ENCODE measurements around the gene PUS1. TPM values are rescaled to one million over a fixed set of nuclear protein-coding genes. Genes with fewer than 3 reads are reported as not detected.

The PUS1 gene
- total and polyA plus RNA-seq, 2 experiments from 2014 or later = 10.2 to 10.7 TPM

DNA sequence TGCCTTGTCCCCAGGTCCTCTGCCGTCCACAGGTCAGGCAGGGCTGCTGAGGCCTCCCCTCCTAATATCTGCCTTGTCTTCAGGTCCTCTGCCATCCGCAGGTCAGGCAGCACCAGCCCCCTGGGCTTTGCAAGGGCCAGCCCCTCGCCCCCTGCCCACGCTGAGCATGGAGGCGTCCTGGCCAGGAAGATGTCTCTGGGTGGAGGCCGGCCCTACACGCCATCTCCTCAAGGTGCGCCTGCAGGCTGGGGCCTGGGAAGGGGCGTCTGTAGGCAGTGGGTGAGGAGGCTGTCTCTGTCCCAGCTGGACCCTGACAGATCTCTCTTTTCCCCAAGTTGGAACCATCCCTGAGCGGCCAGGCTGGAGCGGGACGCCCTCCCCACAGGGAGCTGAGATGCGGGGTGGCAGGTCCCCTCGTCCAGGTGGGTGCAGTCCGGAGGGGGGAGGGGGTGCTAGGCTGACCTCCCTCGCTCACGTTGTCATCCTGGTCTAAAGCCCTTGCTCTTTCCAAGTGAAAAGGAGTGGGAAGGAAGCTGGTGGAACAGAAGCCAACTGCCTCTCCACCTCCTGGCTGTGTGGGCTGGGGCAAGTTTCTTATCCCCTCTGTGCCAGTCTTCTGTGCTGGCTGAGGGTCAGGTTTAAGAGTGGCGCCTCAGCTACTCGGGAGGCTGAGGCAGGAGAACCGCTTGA, 13.9 kb upstream of the PUS1 start:
- no peaks in the 10 kb centered on the region for H3K79me2 ChIP-seq
- H3K4me3 ChIP-seq = no peak overlapping the region
- no peak for TF ChIP-seq EZH2phosphoT487 (IDR thresholded peaks at IDR 0.05; ENCODE audit: low read depth, severe bottlenecking, unreplicated experiment)
- H3K27me3 ChIP-seq = no peaks in the 10 kb centered on the region
- no peaks in the 10 kb centered on the region for H3K4me1 ChIP-seq (ENCODE audit: insufficient read depth)
- no peak for DNase-seq (ENCODE audit: low spot score)
- no peak overlapping the region for H3K27ac ChIP-seq
- H4K20me1 ChIP-seq (ENCODE audit: insufficient read depth, poor library complexity, severe bottlenecking) = peaks cover 4% of the 10 kb centered on the region
- H3K36me3 ChIP-seq (replicated peaks; ENCODE audit: insufficient read depth, low read depth) = no peaks in the 10 kb centered on the region
- H2AFZ ChIP-seq = no peak overlapping the region
- H3K4me2 ChIP-seq = no peak overlapping the region
- H3K9me3 ChIP-seq (ENCODE audit: low read depth) = no peaks in the 10 kb centered on the region
- WGBS (ENCODE audit: low lambda C conversion rate, missing lambda C conversion rate) = 98% methylated on average over 20 of the region's 20 CpGs
- no peaks in the 10 kb centered on the region for H3K9me2 ChIP-seq (replicated peaks; ENCODE audit: insufficient read depth)

DNA sequence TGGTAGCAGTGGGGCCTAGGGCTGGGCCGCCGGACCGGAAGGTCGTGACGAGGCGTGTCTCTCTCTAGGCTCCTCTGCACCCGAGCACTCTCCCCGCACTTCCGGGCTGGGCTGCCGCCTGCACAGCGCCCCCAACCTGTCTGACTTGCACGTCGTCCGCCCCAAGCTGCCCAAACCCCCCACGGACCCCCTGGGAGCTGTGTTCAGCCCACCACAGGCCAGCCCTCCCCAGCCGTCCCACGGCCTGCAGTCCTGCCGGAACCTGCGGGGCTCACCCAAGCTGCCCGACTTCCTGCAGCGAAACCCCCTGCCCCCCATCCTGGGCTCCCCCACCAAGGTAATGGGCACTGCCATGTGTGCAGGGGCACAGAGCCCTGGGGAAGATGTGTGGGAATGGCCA, 13.3 kb upstream of the PUS1 start:
- Histone ChIP-seq H4K20me1 (ENCODE audit: insufficient read depth, poor library complexity, severe bottlenecking) (peaks cover 4% of the 10 kb centered on the region), H3K79me2 (no peaks in the 10 kb centered on the region), H3K36me3 (replicated peaks; ENCODE audit: insufficient read depth, low read depth) (no peaks in the 10 kb centered on the region), H3K4me2 (no peak overlapping the region), H3K9me3 (ENCODE audit: low read depth) (no peaks in the 10 kb centered on the region), H3K27me3 (no peaks in the 10 kb centered on the region), H3K4me3 (no peak overlapping the region), H3K27ac (no peak overlapping the region), H3K9me2 (replicated peaks; ENCODE audit: insufficient read depth) (no peaks in the 10 kb centered on the region), H2AFZ (no peak overlapping the region), H3K4me1 (ENCODE audit: insufficient read depth) (no peaks in the 10 kb centered on the region)
- WGBS (ENCODE audit: low lambda C conversion rate, missing lambda C conversion rate) = 100% methylated on average over 8 of the region's 21 CpGs
- TF ChIP-seq EZH2phosphoT487 (IDR thresholded peaks at IDR 0.05; ENCODE audit: low read depth, severe bottlenecking, unreplicated experiment) (no peak), EZH2 (IDR thresholded peaks at IDR 0.05; ENCODE audit: borderline replicate concordance) (no peak)
- TF ChIP-seq, protein P1, sequence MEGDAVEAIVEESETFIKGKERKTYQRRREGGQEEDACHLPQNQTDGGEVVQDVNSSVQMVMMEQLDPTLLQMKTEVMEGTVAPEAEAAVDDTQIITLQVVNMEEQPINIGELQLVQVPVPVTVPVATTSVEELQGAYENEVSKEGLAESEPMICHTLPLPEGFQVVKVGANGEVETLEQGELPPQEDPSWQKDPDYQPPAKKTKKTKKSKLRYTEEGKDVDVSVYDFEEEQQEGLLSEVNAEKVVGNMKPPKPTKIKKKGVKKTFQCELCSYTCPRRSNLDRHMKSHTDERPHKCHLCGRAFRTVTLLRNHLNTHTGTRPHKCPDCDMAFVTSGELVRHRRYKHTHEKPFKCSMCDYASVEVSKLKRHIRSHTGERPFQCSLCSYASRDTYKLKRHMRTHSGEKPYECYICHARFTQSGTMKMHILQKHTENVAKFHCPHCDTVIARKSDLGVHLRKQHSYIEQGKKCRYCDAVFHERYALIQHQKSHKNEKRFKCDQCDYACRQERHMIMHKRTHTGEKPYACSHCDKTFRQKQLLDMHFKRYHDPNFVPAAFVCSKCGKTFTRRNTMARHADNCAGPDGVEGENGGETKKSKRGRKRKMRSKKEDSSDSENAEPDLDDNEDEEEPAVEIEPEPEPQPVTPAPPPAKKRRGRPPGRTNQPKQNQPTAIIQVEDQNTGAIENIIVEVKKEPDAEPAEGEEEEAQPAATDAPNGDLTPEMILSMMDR (IDR thresholded peaks at IDR 0.05; ENCODE audit: poor library complexity) = no peak
- no peak for DNase-seq (ENCODE audit: low spot score)

DNA sequence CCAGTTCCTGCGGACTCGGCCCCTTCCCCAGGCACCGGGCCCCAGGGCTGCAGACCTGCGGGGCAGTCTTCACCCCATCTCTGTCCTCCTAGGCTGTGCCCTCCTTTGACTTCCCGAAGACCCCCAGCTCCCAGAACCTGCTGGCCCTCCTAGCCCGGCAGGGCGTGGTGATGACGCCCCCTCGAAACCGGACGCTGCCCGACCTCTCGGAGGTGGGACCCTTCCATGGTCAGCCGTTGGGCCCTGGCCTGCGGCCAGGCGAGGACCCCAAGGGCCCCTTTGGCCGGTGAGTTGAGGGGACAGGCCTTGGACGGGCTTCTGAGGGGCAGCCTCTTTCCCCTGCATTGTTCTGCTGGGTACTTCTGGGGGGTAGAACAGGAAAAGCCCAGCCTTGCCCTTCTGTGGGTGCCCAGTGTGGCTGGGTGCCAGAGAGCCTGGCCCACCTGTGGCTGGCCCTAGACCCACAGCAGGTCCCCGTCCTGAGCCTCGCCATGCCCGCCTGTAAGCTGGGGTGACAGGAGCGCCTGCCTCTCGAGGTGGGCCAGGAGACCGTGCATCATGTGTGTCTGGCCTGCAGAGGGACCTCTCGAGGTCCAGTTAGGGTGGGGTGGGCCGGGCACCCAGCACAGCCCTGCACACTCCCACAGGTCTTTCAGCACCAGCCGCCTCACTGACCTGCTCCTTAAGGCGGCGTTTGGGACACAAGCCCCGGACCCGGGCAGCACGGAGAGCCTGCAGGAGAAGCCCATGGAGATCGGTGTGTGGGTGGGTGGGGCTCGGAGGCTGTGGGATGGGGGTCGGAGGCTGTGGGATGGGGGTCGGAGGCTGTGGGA, 12.6 kb upstream of the PUS1 start:
- Histone ChIP-seq H3K9me2 (replicated peaks; ENCODE audit: insufficient read depth) (no peaks in the 10 kb centered on the region), H3K79me2 (no peaks in the 10 kb centered on the region), H2AFZ (no peak overlapping the region), H3K36me3 (replicated peaks; ENCODE audit: insufficient read depth, low read depth) (no peaks in the 10 kb centered on the region), H3K27ac (no peak overlapping the region), H3K9me3 (ENCODE audit: low read depth) (no peaks in the 10 kb centered on the region), H3K4me2 (no peak overlapping the region), H3K4me3 (no peak overlapping the region), H3K4me1 (ENCODE audit: insufficient read depth) (no peaks in the 10 kb centered on the region), H3K27me3 (no peaks in the 10 kb centered on the region), H4K20me1 (ENCODE audit: insufficient read depth, poor library complexity, severe bottlenecking) (peaks cover 4% of the 10 kb centered on the region)
- TF ChIP-seq EZH2 (IDR thresholded peaks at IDR 0.05; ENCODE audit: borderline replicate concordance) (no peak), EZH2phosphoT487 (IDR thresholded peaks at IDR 0.05; ENCODE audit: low read depth, severe bottlenecking, unreplicated experiment) (no peak)
- TF ChIP-seq, protein P1 (IDR thresholded peaks at IDR 0.05; ENCODE audit: poor library complexity) = no peak
- DNase-seq (ENCODE audit: low spot score) = no peak
- 96% methylated on average over 34 of the region's 36 CpGs for WGBS (ENCODE audit: low lambda C conversion rate, missing lambda C conversion rate)

- TF ChIP-seq, protein P1 (IDR thresholded peaks at IDR 0.05; ENCODE audit: poor library complexity) = no peak
- no peak overlapping the region for H3K27ac ChIP-seq
- H3K9me3 ChIP-seq (ENCODE audit: low read depth) = no peaks in the 10 kb centered on the region
- H3K79me2 ChIP-seq = no peaks in the 10 kb centered on the region
- no peaks in the 10 kb centered on the region for H3K9me2 ChIP-seq (replicated peaks; ENCODE audit: insufficient read depth)
- H3K4me3 ChIP-seq = no peak overlapping the region
- no peaks in the 10 kb centered on the region for H3K36me3 ChIP-seq (replicated peaks; ENCODE audit: insufficient read depth, low read depth)
- peaks cover 3% of the 10 kb centered on the region for H4K20me1 ChIP-seq (ENCODE audit: insufficient read depth, poor library complexity, severe bottlenecking)
- 100% methylated on average over 6 of the region's 31 CpGs for WGBS (ENCODE audit: low lambda C conversion rate, missing lambda C conversion rate)
- no peak overlapping the region for H2AFZ ChIP-seq
- H3K27me3 ChIP-seq = no peaks in the 10 kb centered on the region
- DNase-seq (ENCODE audit: low spot score) = peak; percentile 60
- H3K4me2 ChIP-seq = no peak overlapping the region
- H3K4me1 ChIP-seq (ENCODE audit: insufficient read depth) = no peaks in the 10 kb centered on the region
Observed at GRCh38 chr12:131917139-131917710, 11.9 kb upstream of the PUS1 start.

Data from hepatocyte (in vitro differentiated cells).